ENCODE measurements around the gene QKI. TPM values are rescaled to one million over a fixed set of nuclear protein-coding genes. Genes with fewer than 3 reads are reported as not detected.

QKI gene
- total RNA-seq, 2 donors from 2014 or later: 9.1 to 28.0 TPM

DNA sequence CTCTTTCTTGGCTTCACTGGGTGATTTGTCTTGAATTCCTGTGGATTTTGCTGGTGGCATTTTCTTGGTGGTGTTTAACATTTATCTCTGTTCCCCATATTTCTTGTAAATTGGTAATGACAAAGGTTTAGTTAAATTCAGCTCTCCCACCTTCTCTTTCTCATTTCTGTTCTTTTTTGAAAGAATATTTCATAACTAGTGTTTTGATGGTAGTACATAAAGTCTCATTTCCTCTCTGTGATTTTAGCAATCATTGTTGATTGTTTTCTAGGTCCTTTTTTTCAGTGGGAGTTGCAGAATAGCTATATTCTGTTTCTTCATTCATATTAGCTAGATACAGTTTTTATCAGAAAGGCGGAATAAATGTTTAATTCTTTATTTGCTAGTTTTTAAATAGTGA, 73.1 kb downstream of the QKI start:
- H3K4me3 ChIP-seq: no peak overlapping the region
- no peaks in the 10 kb centered on the region for H3K4me1 ChIP-seq
- H3K36me3 ChIP-seq: no peaks in the 10 kb centered on the region
- no peaks in the 10 kb centered on the region for H3K9me3 ChIP-seq
- no peaks in the 10 kb centered on the region for H3K27me3 ChIP-seq
- no peak for DNase-seq
- intact Hi-C loops (cut with DNase I): no loop called here
- TF ChIP-seq, protein P1, sequence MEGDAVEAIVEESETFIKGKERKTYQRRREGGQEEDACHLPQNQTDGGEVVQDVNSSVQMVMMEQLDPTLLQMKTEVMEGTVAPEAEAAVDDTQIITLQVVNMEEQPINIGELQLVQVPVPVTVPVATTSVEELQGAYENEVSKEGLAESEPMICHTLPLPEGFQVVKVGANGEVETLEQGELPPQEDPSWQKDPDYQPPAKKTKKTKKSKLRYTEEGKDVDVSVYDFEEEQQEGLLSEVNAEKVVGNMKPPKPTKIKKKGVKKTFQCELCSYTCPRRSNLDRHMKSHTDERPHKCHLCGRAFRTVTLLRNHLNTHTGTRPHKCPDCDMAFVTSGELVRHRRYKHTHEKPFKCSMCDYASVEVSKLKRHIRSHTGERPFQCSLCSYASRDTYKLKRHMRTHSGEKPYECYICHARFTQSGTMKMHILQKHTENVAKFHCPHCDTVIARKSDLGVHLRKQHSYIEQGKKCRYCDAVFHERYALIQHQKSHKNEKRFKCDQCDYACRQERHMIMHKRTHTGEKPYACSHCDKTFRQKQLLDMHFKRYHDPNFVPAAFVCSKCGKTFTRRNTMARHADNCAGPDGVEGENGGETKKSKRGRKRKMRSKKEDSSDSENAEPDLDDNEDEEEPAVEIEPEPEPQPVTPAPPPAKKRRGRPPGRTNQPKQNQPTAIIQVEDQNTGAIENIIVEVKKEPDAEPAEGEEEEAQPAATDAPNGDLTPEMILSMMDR (IDR thresholded peaks at IDR 0.05): no peak
- no peak overlapping the region for H3K27ac ChIP-seq
- H3K9ac ChIP-seq (ENCODE audit: low read depth in 2 of 2, low read length in 2 of 2): no peak overlapping the region

- Histone ChIP-seq H3K27me3 (no peaks in the 10 kb centered on the region), H3K9me3 (no peaks in the 10 kb centered on the region), H3K36me3 (no peaks in the 10 kb centered on the region), H3K9ac (ENCODE audit: low read depth in 2 of 2, low read length in 2 of 2) (no peak overlapping the region), H3K4me3 (no peak overlapping the region), H3K4me1 (no peaks in the 10 kb centered on the region), H3K27ac (no peak overlapping the region)
- intact Hi-C loops (cut with DNase I): no loop called here
- TF ChIP-seq, protein P1 (IDR thresholded peaks at IDR 0.05): no peak
- no peak for DNase-seq
These were observed 75.1 kb downstream of the QKI start for GRCh38 chr6:163489584-163489983.

GRCh38 chr6:163490826-163491577, 76.5 kb downstream of the QKI start:
- intact Hi-C loops (cut with DNase I): no loop called here
- no peaks in the 10 kb centered on the region for H3K36me3 ChIP-seq
- no peak overlapping the region for H3K4me3 ChIP-seq
- no peak overlapping the region for H3K9ac ChIP-seq (ENCODE audit: low read depth in 2 of 2, low read length in 2 of 2)
- H3K27me3 ChIP-seq: no peaks in the 10 kb centered on the region
- TF ChIP-seq, protein P1 (IDR thresholded peaks at IDR 0.05): no peak
- peak; percentile 68 for DNase-seq
- no peaks in the 10 kb centered on the region for H3K4me1 ChIP-seq
- no peaks in the 10 kb centered on the region for H3K9me3 ChIP-seq
- H3K27ac ChIP-seq: no peak overlapping the region

DNA sequence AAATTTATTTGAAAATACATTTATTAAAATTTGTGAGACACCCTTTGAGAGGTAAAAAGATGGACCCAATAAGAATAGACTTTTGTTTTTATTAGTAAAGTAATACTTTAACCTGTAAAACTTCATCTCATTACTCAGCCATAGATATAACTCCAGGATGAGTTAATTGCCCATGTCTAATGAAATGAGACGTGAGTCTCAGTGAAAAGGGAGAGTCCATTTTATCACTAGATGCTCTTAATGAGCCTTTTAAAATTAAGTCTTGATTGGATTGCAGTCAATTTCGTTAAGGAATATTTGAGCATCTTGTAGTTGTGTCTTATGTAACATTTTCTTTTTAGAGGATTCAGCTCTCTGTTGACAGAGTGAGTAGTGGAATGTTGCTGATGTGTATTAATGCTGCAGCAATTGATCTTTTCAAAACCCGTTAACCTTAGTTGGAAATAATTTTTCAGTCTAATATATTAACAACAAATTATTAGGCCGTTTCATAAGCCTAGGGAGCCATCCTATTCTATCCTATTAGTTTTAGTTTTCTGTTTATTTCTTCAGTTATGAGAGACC, 77.3 kb downstream of the QKI start:
- DNase-seq: no peak
- H3K9ac ChIP-seq (ENCODE audit: low read depth in 2 of 2, low read length in 2 of 2): no peak overlapping the region
- intact Hi-C loops (cut with DNase I): no loop called here
- no peak overlapping the region for H3K27ac ChIP-seq
- H3K36me3 ChIP-seq: no peaks in the 10 kb centered on the region
- no peaks in the 10 kb centered on the region for H3K27me3 ChIP-seq
- no peaks in the 10 kb centered on the region for H3K4me1 ChIP-seq
- no peaks in the 10 kb centered on the region for H3K9me3 ChIP-seq
- no peak overlapping the region for H3K4me3 ChIP-seq
- TF ChIP-seq, protein P1 (IDR thresholded peaks at IDR 0.05): no peak

DNA sequence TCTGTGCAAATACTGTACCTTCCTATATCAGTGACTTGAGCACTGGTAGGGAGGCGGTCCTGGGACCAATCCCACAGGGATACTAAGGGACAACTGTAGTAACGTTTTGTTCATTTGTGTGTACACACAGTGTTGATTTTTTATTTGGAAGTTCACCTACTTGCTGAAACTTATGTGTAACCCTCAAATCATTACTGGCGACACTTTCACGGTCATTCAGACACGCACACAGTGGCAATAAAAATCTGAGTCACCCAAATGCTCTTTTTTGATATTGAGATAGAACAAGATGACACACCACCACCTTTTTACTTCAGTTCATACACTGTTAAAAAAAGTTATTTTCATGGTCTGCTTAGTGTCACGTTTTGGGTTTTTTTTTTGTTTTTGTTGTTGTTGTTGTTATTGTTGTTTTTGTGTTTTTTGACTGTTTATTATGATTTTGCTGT, 79.8 kb downstream of the QKI start:
- H3K4me1 ChIP-seq: no peaks in the 10 kb centered on the region
- intact Hi-C loops (cut with DNase I): no loop called here

More for the DNA sequence above, 79.8 kb downstream of the QKI start:
- Histone ChIP-seq H3K36me3 (no peaks in the 10 kb centered on the region), H3K4me3 (no peak overlapping the region), H3K27ac (no peak overlapping the region), H3K9ac (ENCODE audit: low read depth in 2 of 2, low read length in 2 of 2) (no peak overlapping the region), H3K27me3 (no peaks in the 10 kb centered on the region), H3K9me3 (no peaks in the 10 kb centered on the region)
- TF ChIP-seq, protein P1 (IDR thresholded peaks at IDR 0.05): no peak
- DNase-seq: no peak

Measured in colonic mucosa (tissue), 4 donors.